IMR-90 (cell line): ENCODE measurements around the gene RANBP2. TPM values are rescaled to one million over a fixed set of nuclear protein-coding genes. Genes with fewer than 3 reads are reported as not detected.

Experiments
- microRNA-seq, 2 experiments: library from miRNA; stranded (forward) in 1 of 2; unstranded in 1 of 2; fragments of 10-50 nt in 1 of 2; fragments of <30 nt in 1 of 2; gene quantifications in 1 of 2; microRNA quantifications in 1 of 2; one replicate each; pipeline versions ENCODE3 to v1.1.0; 2013 to 2020; ENCODE audit not compliant: insufficient read depth in 1 of 2, insufficient read length in 1 of 2, unreplicated experiment in 1 of 2
- polyA plus RNA-seq, 3 experiments: library from polyadenylated mRNA; depleted of rRNA; stranded (reverse); fragments of >200 nt; gene quantifications; 2 replicates each; pipeline ENCODE4 v1.2.3, GENCODE V29; 2012; ENCODE audit warnings: low replicate concordance in 1 of 3
- small RNA-seq, 5 experiments: library from RNA; depleted of rRNA; stranded (forward); fragments of <200 nt; gene quantifications; one replicate each; pipeline ENCODE3, GENCODE V24; 2012
- total RNA-seq: library from RNA; depleted of rRNA; stranded (reverse); fragments of >200 nt; gene quantifications from 2 replicates; pipeline ENCODE4 v1.2.3, GENCODE V29; 2012; rRNA removed

RANBP2 gene
- total and polyA plus RNA-seq, 2 of the 4 experiments (the other 2 are of a cell fraction): 9.8 to 64.9 TPM

Small RNA genes lying within 50 kb of the gene (microRNA-seq; reads per million reads assigned to microRNA genes)
- gene AC010095.1 (ENCODE audit: insufficient read depth, insufficient read length): not detected

Small RNA genes lying within 50 kb of the gene (small RNA-seq; reads per million reads assigned to genes)
- gene AC010095.1: 0 reads per million in 5 experiments

Other genes with a start within 250 kb of the RANBP2 start
- gene LIMS1, start 185.0 kb upstream of the RANBP2 start, total RNA-seq: 125 and 131 TPM in 2 replicates
- gene LIMS1, start 185.0 kb upstream of the RANBP2 start, polyA plus RNA-seq (2012; rRNA removed): 51.8 and 59.1 TPM in 2 replicates
- gene CCDC138, start 67.3 kb downstream of the RANBP2 start, total RNA-seq: 2.9 and 6.1 TPM in 2 replicates
- 1.3 and 1.5 TPM in 2 replicates for gene CCDC138, start 67.3 kb downstream of the RANBP2 start, polyA plus RNA-seq (2012; rRNA removed)